EH (cell line): ENCODE measurements around the gene FNDC1.
A peak's percentile ranks its signal among the peaks of the same experiment; 100 is the strongest.

Source experiments
- DNase-seq: peaks from one replicate; pipeline ENCODE4 v3.0.0-alpha.2; 2015; ENCODE audit warnings: low read depth

The FNDC1 gene

GRCh38 chr6:159308198-159308597 lies 139.0 kb downstream of the FNDC1 start:
- DNase-seq = peak; percentile 1

GRCh38 chr6:159309723-159310122 lies 140.5 kb downstream of the FNDC1 start:
- DNase-seq = no peak

GRCh38 chr6:159311618-159312017 lies 142.4 kb downstream of the FNDC1 start:
- peak; percentile 37 for DNase-seq

GRCh38 chr6:159312206-159312605 lies 143.0 kb downstream of the FNDC1 start:
- DNase-seq = peak; percentile 29

- DNase-seq = no peak
These were observed 143.8 kb downstream of the FNDC1 start for GRCh38 chr6:159313018-159313417.

GRCh38 chr6:159315562-159315961 lies 146.4 kb downstream of the FNDC1 start:
- no peak for DNase-seq

GRCh38 chr6:159317430-159317829 lies 148.2 kb downstream of the FNDC1 start:
- DNase-seq = no peak

GRCh38 chr6:159321267-159321666 lies 152.1 kb downstream of the FNDC1 start:
- DNase-seq = no peak
